Adrenal gland (tissue), 12 donors: ENCODE results near the gene PHACTR3. TPM values are rescaled to one million over a fixed set of nuclear protein-coding genes. Genes with fewer than 3 reads are reported as not detected.

Experiments
- DNase-seq, 7 donors: peaks; one replicate each; pipeline ENCODE4 v3.0.0-alpha.2; 2019 to 2020
- H3K27ac ChIP-seq, 5 donors: fragments of 200-600 bp; sonication (generic) in 4 of 5; 1 replicate in 3 of 5; 2 replicates in 2 of 5; pipeline versions ENCODE4 v1.5.1 to v1.8.0; 2016 to 2020; ENCODE audit warnings: mild to moderate bottlenecking in 1 of 5
- H3K27me3 ChIP-seq: fragments of 200-600 bp; 2 replicates; pipeline ENCODE4 v1.8.0; 2021
- H3K36me3 ChIP-seq, 2 donors: fragments of 200-600 bp; replicated peaks in 1 of 2; 1 replicate in 1 of 2; 2 replicates in 1 of 2; pipeline versions ENCODE4 v1.5.1 to v1.8.0; 2018 to 2022
- H3K4me1 ChIP-seq, 2 donors: fragments of 200-600 bp; replicated peaks in 1 of 2; 1 replicate in 1 of 2; 2 replicates in 1 of 2; pipeline versions ENCODE4 v1.5.1 to v1.8.0; 2018 to 2021
- H3K4me3 ChIP-seq, 4 donors: fragments of 200-600 bp; sonication (generic) in 3 of 4; one replicate each; pipeline ENCODE4 v1.5.1; 2016 to 2018
- H3K9me3 ChIP-seq, 3 donors: fragments of 200-600 bp; sonication (generic) in 1 of 3; replicated peaks in 1 of 3; 1 replicate in 2 of 3; 2 replicates in 1 of 3; pipeline versions ENCODE4 v1.5.1 to v1.8.0; 2016 to 2021
- POLR2A ChIP-seq, 2 donors: fragments of 450-650 bp; IDR thresholded peaks; one replicate each; pipeline ENCODE4 v1.6.1; 2017; ENCODE audit warnings: antibody characterized with exemption in 2 of 2, mild to moderate bottlenecking in 2 of 2, moderate library complexity in 1 of 2
- WGBS, 4 donors: extraction: QIAGEN DNeasy Blood & Tissue Kit in 2 of 4; methylation state at CpG; one replicate each; pipeline versions ENCODE4 v1.1.5 to v1.1.7; 2013 to 2017; 5-methylcytosine and 5-hydroxymethylcytosine counted together
- intact Hi-C, 2 donors: fragments of 100-400 bp; cut with DNase I; formaldehyde crosslinking; loops; one replicate each; pipeline versions ENCODE4 v1.14.1 to v1.15.0; 2022 to 2023
- polyA plus RNA-seq, 3 donors: library from polyadenylated mRNA; stranded (reverse); fragments of 200-250 nt in 2 of 3; fragments of 350-450 nt in 1 of 3; fragmentation: Illumina TruSeq in 1 of 3; extraction: RNeasy Lipid Tissue Mini Kit (QIAGEN cat#74804) in 1 of 3; gene quantifications; one replicate each; pipeline ENCODE4 v1.2.3, GENCODE V29; 2013 to 2014
- total RNA-seq, 9 donors: library from RNA; depleted of rRNA in 4 of 9; stranded (reverse); fragments of >200 nt in 4 of 9; fragments of 120-200 nt in 1 of 9; fragmentation: NEBNext Ultra II Directional in 1 of 9; extraction: Animal tissue kit (Norgen Biotek cat#: 25700) in 1 of 9; gene quantifications; one replicate each; pipeline versions ENCODE4 v1.1.0 to v1.2.4, GENCODE V29; 2013 to 2023
- TF ChIP-seq, protein P1 (sequence below), 6 experiments: fragments of 450-650 bp in 4 of 6; fragments of 200-600 bp in 2 of 6; sonication (generic) in 1 of 6; IDR thresholded peaks; 1 replicate in 5 of 6; 2 replicates in 1 of 6; pipeline versions ENCODE4 v1.5.1 to v1.8.0; 2016 to 2021; ENCODE audit warnings: antibody characterized with exemption in 6 of 6, mild to moderate bottlenecking in 2 of 6, moderate library complexity in 1 of 6
- donor health status: healthy with polysubstance abuse.
- donor health status: Bipolar disorder and iron deficiency.
- donor health status: DM: yes; HTN: yes; CAD: no.
- donor health status: DM: no; HTN: no; CAD: no.
- donor health status: DM: no; HTN: no; CAD: no.
- donor health status: DM: yes; HTN: yes; CAD: no.

The PHACTR3 gene
- total and polyA plus RNA-seq, 12 donors, result 0.17 to 4.5 (median 0.81) TPM

DNA sequence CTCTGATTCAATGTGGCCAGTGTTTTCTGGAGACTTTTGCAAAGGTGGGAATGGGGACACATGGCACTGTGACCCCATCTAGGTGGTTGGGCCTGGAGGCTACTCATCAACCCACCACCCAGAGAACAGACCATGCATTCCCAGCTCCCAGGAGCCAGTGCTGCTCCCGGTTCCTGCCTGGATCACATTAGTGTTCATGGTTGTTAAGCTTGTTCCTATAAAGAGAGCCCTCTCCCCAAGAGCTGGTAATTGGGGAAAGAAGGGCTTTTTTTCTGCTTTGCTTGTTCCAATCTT, 102.0 kb downstream of the PHACTR3 start:
- WGBS, 4 donors, result 44 to 70% (median 59%) methylated on average over 1 of the region's 1 CpG
- H3K9me3 ChIP-seq, result no peaks in the 10 kb centered on the region
- DNase-seq, result no peak
- no peaks in the 10 kb centered on the region for H3K4me1 ChIP-seq
- intact Hi-C loops, result no loop called here
- no peak overlapping the region for H3K27ac ChIP-seq
- H3K36me3 ChIP-seq, result no peaks in the 10 kb centered on the region
- no peaks in the 10 kb centered on the region for H3K27me3 ChIP-seq
- H3K4me3 ChIP-seq, result no peak overlapping the region
- TF ChIP-seq POLR2A (IDR thresholded peaks at IDR 0.05), result no peak
- TF ChIP-seq, protein P1, sequence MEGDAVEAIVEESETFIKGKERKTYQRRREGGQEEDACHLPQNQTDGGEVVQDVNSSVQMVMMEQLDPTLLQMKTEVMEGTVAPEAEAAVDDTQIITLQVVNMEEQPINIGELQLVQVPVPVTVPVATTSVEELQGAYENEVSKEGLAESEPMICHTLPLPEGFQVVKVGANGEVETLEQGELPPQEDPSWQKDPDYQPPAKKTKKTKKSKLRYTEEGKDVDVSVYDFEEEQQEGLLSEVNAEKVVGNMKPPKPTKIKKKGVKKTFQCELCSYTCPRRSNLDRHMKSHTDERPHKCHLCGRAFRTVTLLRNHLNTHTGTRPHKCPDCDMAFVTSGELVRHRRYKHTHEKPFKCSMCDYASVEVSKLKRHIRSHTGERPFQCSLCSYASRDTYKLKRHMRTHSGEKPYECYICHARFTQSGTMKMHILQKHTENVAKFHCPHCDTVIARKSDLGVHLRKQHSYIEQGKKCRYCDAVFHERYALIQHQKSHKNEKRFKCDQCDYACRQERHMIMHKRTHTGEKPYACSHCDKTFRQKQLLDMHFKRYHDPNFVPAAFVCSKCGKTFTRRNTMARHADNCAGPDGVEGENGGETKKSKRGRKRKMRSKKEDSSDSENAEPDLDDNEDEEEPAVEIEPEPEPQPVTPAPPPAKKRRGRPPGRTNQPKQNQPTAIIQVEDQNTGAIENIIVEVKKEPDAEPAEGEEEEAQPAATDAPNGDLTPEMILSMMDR (IDR thresholded peaks at IDR 0.05), result no peak

DNA sequence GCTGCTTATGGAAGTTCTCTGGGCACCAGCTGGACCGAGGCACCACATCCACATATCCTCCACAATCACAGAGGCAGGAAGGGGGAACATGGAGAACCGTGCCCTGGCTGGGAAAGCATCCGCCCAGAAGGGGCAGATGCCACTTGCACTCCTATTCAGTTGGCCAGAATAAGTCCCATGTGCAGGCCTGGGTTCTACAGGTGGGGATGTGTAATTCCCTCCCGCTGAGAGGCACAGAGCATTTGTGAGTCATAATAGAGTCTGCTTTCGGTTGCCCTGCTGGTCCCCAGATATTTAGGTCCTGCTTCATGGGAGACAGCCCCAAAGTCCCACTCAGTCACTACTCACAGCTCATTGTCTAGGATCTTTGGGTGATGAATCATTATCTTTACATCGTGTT, 104.0 kb downstream of the PHACTR3 start:
- 63 to 89% (median 85%) methylated on average over 4 to 6 of the region's 6 CpGs for WGBS, 4 donors
- H3K36me3 ChIP-seq, result no peaks in the 10 kb centered on the region
- DNase-seq, result no peak
- H3K27ac ChIP-seq, result no peak overlapping the region
- TF ChIP-seq, protein P1 (IDR thresholded peaks at IDR 0.05), result no peak
- intact Hi-C loops, result no loop called here
- no peaks in the 10 kb centered on the region for H3K9me3 ChIP-seq
- peaks cover 1% of the 10 kb centered on the region for H3K27me3 ChIP-seq
- H3K4me1 ChIP-seq, result no peaks in the 10 kb centered on the region
- no peak overlapping the region for H3K4me3 ChIP-seq

DNA sequence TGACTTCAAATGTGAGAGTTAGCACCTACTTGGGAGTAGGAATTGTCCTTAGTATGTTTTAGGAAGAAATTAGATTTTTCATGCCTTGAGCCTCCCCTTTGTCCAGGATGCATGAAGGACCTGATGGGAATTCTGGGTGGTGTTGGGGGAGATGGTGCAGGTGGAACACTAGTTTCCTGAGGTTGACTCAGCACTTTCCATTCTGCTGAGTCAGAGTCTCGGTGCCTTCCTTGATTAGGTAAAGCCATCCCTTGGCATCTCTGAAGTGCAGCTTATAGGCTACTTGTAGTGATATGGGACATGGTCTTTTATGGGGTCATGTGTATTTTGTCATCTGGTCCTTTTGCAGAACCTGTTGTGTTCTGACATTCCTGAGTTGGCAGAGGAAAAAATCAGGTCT, 105.3 kb downstream of the PHACTR3 start:
- intact Hi-C loops, result no loop called here
- DNase-seq, result no peak
- no peaks in the 10 kb centered on the region for H3K9me3 ChIP-seq

DNA sequence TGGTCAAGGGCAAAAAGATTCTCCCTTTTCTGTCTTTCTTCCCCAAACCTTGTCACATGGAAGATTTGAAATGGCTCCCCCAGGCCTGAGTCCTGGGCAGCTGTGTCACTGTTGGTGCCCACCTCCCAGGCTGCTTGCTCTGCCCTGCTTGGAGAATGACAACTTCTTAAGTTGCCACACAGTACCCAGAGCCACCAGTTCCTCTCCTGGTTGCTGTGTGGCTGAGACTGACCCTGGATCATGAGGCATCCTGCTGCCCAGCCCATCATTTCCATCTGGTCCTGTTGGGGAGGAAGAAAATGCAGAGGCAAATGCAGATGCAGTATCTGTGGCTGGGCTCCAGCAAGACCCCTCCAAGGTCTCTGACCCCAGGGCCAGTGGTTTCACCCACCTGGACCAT, 113.7 kb downstream of the PHACTR3 start:
- Histone ChIP-seq H3K36me3 (no peaks in the 10 kb centered on the region), H3K4me3 (no peak overlapping the region), H3K9me3 (no peaks in the 10 kb centered on the region), H3K27me3 (peaks cover 18% of the 10 kb centered on the region), H3K4me1 (no peaks in the 10 kb centered on the region), H3K27ac (no peak overlapping the region)
- intact Hi-C loops, result no loop called here
- TF ChIP-seq POLR2A (IDR thresholded peaks at IDR 0.05), result no peak
- TF ChIP-seq, protein P1 (IDR thresholded peaks at IDR 0.05), result no peak
- no peak for DNase-seq

More for the DNA sequence above, 105.3 kb downstream of the PHACTR3 start:
- Histone ChIP-seq H3K36me3 (no peaks in the 10 kb centered on the region), H3K4me3 (no peak overlapping the region), H3K4me1 (no peaks in the 10 kb centered on the region), H3K27ac (no peak overlapping the region), H3K27me3 (peaks cover 3% of the 10 kb centered on the region)
- TF ChIP-seq POLR2A (IDR thresholded peaks at IDR 0.05), result no peak
- TF ChIP-seq, protein P1 (IDR thresholded peaks at IDR 0.05), result no peak
- WGBS, 4 donors, result 40 to 75% (median 59%) methylated on average over 1 of the region's 1 CpG
